Astrocyte of the spinal cord (primary cell): ENCODE measurements around the gene CDADC1.

Experiments
- DNase-seq: peaks from one replicate; pipeline ENCODE4 v3.0.0; 2011; ENCODE audit warnings: low read depth, low spot score
- H3K4me3 ChIP-seq: 2 replicates; pipeline ENCODE4 v1.5.1; 2011; ENCODE audit warnings: low read depth, mild to moderate bottlenecking, low read length, moderate library complexity
- in situ Hi-C: cut with HindIII; loops from 2 replicates; pipeline ENCODE4 v1.10.0; 2017; ENCODE audit warnings: low sequenced_read_pairs
- TF ChIP-seq, protein P1 (sequence below): IDR thresholded peaks from 2 replicates; pipeline ENCODE4 v1.5.1; 2012; ENCODE audit warnings: low read depth, mild to moderate bottlenecking, low read length, inconsistent platforms

CDADC1 gene

DNA sequence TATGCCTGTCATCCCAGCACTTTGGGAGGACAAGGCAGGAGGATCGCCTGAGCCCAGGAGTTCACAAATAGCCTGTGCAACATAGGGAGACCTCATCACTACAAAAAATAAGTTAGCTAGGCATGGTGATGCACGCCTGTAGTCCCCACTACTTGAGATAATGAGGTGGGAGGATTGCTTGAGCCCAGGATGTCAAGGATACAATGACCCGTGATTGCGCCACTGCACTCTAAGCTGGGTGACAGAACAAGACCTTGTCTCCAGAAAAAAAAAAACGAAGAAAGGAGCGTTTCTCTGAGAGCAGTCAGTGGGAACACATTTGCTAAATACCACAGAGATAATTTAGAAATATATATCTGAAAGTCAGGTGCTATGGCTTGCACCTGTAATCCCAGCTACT is 11.9 kb downstream of the CDADC1 start:
- TF ChIP-seq, protein P1, sequence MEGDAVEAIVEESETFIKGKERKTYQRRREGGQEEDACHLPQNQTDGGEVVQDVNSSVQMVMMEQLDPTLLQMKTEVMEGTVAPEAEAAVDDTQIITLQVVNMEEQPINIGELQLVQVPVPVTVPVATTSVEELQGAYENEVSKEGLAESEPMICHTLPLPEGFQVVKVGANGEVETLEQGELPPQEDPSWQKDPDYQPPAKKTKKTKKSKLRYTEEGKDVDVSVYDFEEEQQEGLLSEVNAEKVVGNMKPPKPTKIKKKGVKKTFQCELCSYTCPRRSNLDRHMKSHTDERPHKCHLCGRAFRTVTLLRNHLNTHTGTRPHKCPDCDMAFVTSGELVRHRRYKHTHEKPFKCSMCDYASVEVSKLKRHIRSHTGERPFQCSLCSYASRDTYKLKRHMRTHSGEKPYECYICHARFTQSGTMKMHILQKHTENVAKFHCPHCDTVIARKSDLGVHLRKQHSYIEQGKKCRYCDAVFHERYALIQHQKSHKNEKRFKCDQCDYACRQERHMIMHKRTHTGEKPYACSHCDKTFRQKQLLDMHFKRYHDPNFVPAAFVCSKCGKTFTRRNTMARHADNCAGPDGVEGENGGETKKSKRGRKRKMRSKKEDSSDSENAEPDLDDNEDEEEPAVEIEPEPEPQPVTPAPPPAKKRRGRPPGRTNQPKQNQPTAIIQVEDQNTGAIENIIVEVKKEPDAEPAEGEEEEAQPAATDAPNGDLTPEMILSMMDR: no peak
- no peak overlapping the region for H3K4me3 ChIP-seq
- in situ Hi-C loops: no loop called here
- no peak for DNase-seq

DNA sequence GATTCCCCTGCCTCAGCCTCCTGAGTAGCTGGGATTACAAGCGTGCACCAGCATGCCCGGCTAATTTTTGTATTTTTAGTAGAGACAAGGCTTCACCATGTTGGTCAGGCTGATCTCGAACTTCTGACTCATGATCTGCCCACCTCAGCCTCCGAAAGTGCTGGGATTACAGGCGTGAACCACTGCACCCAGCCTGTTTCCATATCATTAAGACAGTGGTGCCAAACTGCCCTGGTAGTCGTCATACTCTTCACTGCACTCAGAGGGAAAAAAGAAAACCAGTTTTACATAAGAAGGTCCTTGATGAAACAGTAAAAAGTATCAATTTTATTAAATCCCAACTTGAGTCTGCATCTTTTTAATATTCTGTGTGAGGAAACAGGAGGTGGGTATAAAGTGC is 14.9 kb downstream of the CDADC1 start:
- TF ChIP-seq, protein P1: no peak
- in situ Hi-C loops: no loop called here
- no peak overlapping the region for H3K4me3 ChIP-seq
- no peak for DNase-seq

DNA sequence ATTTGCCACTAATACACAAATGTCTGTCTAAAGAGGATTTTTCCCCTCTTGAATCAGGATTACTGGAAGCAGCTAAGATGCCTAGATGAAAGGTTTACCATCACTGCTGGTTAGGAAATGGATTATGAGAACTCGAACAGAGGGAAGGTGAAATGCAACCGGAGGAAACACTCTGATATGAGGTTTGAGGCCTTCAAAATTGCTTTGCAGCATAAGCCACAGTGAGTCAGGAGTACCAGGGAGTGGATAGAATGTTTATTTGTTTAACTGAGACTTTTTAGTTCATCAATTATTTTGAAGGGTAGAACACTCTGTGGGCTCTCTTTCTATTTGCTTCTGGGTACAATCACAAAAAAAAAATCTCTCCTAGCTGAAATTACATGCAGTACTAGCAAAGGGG is 18.1 kb downstream of the CDADC1 start:
- DNase-seq: peak; percentile 78
- TF ChIP-seq, protein P1: no peak
- no peak overlapping the region for H3K4me3 ChIP-seq
- in situ Hi-C loops: no loop called here

DNA sequence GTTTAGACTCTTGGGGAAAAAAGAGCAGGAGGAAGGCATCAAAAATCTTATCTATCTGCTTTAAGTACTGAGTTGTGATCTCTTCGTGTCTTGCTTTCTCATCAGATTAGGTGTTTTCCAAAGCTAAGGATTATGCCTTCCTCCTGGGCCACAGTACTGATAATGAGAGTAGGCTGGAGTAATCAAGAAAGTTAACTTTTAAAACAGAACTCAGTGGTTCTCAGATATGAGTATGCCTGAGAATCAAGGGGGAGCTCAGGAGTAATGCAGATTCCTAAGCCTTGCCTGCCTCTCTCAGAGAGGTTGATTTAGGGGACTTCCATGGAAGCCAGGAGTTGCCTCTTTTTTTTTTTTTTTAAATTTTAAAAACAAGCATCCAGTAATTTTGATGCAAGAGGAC is 23.5 kb downstream of the CDADC1 start:
- no peak overlapping the region for H3K4me3 ChIP-seq
- TF ChIP-seq, protein P1: no peak
- in situ Hi-C loops: no loop called here
- no peak for DNase-seq

DNA sequence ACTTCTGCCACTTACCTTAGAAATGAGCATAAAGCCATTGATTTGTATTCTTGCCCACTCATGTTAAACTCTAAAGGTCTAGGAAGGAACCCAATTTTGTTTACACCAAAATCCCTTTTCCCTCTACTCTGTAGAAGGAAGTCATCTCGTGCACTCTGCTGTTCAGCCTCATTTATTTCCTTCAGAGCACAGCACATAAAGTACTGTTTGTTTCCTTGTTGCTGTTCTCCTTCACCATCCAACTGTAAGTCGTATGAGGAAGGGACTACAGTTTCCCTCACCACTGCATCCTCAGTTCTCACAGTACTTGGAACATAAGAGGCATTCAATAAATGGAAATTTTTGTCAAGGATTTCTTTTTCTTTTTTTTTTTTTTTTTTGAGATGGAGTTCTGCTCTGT is 24.6 kb downstream of the CDADC1 start:
- no peak overlapping the region for H3K4me3 ChIP-seq
- no peak for DNase-seq
- in situ Hi-C loops: no loop called here
- TF ChIP-seq, protein P1: no peak

DNA sequence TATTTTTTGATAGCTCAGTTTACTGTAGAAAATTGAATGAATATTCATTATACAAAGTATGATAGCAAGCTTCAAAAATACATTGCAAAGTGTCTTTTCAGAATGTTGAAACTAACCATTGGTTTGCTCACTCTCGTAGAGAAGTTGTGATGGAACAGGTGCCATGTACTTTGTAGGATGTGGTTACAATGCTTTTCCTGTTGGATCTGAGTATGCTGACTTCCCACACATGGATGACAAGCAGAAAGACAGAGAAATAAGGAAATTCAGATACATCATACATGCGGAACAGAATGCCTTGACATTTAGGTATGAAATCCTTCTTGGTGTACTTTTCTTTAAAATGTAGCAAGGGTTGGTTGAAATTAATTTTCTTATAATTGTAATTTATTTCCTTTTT is 30.5 kb downstream of the CDADC1 start:
- no peak for DNase-seq
- in situ Hi-C loops: no loop called here
- no peak overlapping the region for H3K4me3 ChIP-seq
- TF ChIP-seq, protein P1: no peak

DNA sequence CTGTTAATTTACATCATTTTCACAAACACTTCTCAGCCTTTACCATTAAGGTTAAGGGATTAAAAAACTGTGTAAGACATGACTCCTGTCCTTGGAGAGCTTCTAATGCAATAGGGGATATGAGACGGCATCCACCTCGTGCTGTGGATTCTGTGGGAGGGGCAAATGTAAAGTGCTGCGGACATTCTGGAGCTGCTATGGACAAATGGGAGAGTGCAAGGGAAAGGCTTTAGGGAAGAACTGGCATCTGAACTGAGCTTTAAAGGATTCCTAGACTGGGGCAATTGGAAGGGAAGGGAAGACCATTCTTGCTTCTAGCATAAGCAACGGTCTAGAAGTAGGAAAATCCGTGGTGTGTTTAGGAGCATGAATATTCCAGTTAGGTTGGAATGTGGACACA is 31.4 kb downstream of the CDADC1 start:
- in situ Hi-C loops: no loop called here
- DNase-seq: no peak
- TF ChIP-seq, protein P1: no peak
- no peak overlapping the region for H3K4me3 ChIP-seq
